GM19025 (cell line): ENCODE measurements around the gene SNAI1.
"Not testable (repeated sequence)": the region's sequence is repeated elsewhere in the genome, so short reads cannot be mapped to it uniquely, and the experiment has no call there.

ENCODE experiments used
- ATAC-seq: cut with Tn5 transposase; IDR thresholded peaks from one replicate; pipeline ENCODE4 v1.9.1; 2021; ENCODE audit warnings: mild to moderate bottlenecking, low read depth, moderate library complexity; ENCODE audit not compliant: unreplicated experiment

The SNAI1 gene

GRCh38 chr20:49982346-49983122, at the start of gene SNAI1:
Gene SNAI1, plus strand, starts transcription at chr20:49982980. Its CDS starts 80 bp downstream, at chr20:49983060.
- ATAC-seq = peak; percentile 86

DNA sequence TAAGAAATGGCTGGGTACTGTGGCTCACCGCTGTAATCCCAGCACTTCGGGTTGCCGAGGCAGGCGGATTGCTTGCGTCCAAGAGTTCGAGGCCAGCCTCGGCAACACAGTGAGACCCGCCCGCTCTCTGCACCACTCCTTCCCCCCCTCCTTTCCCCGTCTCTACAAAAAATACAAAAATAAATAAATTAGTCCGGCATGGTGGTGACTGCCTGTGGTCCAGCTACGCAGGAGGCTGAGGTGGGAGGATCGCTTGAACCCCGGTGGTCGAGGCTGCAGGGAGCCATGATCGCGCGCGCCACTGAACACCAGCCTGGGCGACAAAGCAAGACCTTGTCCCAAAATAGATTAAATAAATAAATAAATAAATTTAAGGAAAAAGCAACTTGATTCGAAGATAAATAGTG, 47.0 kb upstream of the SNAI1 start:
- no peak for ATAC-seq

- peak; percentile 49 for ATAC-seq
These were observed 46.4 kb upstream of the SNAI1 start, which contains the start of gene RNF114 for GRCh38 chr20:49936153-49937026. Gene RNF114, plus strand, starts transcription at chr20:49936397. Its CDS starts 16 bp downstream, at chr20:49936413.

GRCh38 chr20:49937027-49937929, 45.5 kb upstream of the SNAI1 start:
- ATAC-seq = no peak

DNA sequence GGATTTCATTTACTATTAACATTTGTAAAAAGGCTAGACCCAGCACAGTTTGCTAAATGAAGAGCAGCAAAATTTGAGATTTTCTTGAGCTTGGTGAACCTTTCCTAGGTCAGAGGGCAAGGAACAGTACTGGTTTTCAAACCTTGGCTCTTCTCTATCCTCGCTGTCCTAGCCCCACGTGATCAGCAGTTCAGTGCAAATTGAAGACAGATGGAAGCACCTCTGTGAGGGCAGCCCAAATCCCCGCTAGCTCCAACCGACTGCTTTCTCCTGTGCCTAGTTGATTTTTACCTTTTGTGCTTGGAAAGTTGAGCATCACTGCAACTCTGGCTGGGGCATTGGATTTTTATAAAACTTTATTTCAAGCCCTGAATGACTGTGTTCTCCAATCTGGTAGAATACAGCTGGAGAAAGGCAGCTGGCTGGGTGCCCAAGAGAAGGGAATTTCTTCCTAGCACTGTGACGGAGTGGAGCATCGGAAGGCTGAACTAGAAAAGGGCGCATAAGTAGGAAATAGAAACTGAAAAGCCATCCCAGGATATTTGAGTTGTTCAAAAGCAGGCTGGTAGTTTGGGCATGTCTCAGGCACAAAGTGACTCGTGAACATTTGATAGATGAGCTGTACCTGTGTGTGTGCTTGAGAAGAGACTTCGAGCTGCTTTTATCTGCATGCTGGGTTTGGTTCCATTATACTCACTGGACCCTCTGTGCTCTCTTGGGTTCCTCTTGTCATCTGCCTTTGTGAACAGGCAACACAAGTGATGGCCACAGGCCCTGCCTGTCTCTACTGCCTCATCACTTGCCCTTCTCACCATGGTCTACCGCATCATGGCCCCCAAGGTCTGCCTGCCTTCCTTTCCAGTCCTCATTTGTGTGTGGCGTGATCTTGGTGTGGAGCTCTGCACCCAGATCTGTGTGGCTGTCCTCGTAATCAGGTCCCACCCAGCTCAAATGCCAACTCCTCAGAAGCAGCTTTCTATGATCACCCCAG, 44.3 kb upstream of the SNAI1 start:
- ATAC-seq = no peak

- no peak for ATAC-seq
These were observed 41.3 kb upstream of the SNAI1 start for GRCh38 chr20:49941456-49941855.

- ATAC-seq = no peak
These were observed 40.5 kb upstream of the SNAI1 start for GRCh38 chr20:49942303-49942702.

DNA sequence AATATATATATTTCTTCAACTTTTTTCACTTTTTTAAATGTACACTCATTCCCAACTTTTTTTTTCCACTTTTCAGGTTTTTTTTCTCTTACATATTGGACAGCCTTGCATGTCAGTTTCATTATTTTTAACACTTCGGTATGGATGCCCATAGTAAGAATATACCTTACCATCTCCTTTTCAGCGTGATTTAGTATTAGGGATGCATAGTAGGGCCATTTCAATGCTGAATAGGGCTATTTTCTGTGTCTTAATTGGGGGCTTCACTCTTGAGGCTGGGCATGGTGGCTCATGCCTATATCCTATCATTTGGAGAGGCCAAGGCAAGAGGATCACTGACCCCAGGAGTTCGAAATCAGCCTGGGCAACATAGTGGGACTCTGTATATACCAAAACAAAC, 39.8 kb upstream of the SNAI1 start:
- ATAC-seq = no peak

DNA sequence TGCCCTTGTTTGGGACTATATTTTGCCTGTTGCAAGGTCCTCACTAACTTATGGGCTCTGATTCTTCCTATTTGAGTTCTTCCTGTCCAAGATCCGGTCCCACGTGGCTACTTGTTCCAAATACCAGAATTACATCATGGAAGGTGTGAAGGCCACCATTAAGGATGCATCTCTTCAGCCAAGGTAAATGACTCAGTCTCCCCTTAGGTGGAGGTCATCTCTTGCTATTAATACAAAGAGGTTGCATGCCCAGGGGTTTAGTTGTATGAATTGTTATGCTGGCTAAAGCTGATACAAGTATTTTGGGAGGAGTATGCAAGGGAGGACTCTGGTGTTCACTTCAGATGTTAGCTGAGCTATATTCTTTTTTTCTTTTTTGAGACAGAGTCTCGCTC, 37.5 kb upstream of the SNAI1 start:
- ATAC-seq = no peak

- ATAC-seq = no peak
These were observed 36.9 kb upstream of the SNAI1 start for GRCh38 chr20:49945701-49946477.

DNA sequence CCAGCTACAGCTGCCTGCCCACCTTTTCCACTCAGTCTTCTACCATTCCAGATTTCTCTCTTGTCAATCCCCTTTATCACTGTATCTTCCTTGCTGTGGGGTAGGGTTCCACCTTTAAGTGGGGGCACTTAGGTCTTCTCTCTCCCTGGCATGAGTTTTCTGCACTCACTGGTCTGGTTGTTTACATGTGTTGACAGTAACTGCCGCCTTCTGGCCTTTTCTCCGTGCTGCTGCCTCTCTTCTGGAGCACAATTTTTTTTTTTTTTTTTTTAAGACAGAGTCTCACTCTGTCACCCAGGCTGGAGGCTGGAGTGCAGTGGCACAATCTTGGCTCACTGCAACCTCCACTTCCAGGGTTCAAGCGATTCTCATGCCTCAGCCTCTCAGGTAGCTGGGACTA, 34.6 kb upstream of the SNAI1 start:
- ATAC-seq = no peak

DNA sequence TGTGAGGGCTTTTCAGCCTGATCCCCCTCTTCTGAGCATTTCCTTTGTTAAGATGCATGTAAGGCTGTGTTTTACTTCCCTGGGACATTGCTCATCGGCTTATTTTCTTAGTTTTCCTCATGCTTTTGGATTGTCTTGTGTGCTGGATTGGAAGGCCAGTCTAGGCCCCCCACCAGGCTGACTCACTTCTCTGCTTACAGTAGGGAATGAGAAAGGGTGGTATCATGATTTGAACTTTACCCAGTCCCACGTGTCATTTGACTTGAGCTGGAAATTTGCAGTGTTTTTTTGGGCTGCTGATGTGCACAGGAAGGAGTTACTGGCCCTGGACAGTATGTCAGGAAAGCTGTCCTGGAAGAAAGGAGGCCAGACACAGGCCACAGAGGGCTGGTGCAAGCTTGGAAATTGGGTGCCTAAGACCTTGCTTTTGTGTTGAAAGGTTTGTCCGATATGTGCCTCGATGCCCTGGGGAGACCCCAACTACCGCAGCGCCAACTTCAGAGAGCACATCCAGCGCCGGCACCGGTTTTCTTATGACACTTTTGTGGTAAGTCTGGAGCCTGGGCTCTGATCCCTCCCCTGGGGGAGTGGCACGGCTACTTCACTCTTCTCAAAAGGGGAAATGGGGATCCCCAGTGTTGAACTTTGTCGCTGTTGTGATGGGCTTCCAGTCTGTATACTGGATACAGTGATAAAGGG, 33.8 kb upstream of the SNAI1 start:
- no peak for ATAC-seq

DNA sequence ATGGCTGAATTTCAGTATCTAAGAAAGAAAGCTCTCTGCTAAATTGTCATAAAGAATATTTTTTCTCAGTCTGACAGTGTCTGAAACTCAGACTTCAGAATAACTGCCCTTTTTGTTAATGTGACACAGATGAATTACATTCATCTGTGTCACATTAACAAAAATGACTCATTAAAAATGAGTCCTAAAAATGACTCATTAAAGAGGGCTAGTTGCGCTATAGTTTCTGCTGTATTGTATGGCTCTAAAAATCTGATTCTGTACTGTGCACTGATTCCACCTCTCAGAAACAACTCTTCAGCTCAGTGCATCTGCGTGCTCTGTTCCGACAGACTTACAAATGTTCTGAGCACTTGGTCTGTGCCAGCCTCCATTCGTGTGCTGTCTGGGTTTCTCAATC, 31.6 kb upstream of the SNAI1 start:
- ATAC-seq = no peak

DNA sequence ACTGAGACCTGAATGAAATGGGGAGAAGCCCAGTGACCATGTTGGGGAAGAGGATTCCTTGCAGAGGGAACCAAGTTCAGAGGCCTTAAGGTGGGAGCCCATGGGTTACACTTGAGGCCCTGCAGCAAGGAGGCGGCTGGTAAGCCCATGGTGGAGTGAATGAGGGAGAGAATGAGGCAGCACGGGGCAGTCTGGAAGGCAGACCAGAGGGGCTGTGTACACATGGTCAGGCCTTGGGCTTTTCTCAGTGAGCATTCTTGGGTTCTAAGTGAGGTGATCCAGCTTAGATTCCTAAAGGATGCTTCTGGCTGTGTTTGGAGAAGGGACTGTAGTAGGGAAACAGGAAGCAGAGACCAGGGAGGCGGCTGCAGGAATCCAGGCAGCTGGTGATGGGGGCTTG, 27.6 kb upstream of the SNAI1 start:
- no peak for ATAC-seq

DNA sequence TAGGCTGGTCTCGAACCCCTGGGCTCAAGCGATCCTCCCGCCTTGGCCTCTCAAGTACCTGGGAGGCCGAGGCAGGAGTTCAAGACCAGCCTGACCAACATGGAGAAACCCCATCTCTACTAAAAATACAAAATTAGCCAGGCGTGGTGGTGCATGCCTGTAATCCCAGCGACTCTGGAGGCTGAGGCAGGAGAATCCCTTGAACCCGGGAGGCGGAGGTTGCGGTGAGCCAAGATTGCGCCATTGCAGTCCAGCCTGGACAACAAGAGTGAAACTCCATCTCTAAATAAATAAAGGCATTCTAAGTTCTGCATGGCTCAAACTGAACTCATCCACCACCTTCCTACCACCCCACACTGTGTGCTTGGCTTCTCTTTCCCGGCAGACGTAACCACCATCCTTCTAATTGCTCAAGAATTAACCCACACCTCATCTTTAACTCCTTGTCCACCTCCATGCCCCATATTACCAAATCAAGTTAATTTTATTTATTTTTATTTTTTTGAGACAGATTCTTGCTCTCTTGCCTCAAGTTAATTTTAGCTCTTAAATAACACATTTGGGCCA, 26.9 kb upstream of the SNAI1 start:
- not testable (repeated sequence) for ATAC-seq

DNA sequence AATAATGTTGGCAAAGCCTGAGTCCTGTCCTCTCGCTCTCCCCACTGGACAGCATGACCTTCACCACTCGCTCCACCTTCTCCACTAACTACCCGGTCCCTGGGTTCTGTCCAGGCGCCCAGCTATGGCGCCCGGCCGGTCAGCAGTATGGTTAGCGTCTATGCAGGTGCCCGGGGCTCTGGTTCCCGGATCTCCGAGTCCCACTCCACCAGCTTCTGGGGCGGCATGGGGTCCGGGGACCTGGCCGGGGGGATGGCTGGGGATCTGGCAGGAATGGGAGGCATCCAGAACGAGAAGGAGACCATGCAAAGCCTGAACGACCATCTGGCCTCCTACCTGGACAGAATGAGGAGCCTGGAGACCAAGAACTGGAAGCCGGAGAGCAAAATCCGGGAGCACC, 26.1 kb upstream of the SNAI1 start:
- no peak for ATAC-seq

- not testable (repeated sequence) for ATAC-seq
These were observed 25.5 kb upstream of the SNAI1 start for GRCh38 chr20:49957089-49957938.
